B cell (primary cell): Measurements from ENCODE around the gene NRK.

Experiments used
- CTCF ChIP-seq: fragments of 200-600 bp; IDR thresholded peaks from one replicate; pipeline ENCODE4 v1.8.0; 2022; ENCODE audit warnings: antibody characterized with exemption, mild to moderate bottlenecking
- EZH2 ChIP-seq: IDR thresholded peaks from 2 replicates; pipeline ENCODE4 v1.6.1; 2012; ENCODE audit warnings: borderline replicate concordance, low read depth, mild to moderate bottlenecking, moderate library complexity, low read length; ENCODE audit not compliant: insufficient read depth, poor library complexity, severe bottlenecking

DNA sequence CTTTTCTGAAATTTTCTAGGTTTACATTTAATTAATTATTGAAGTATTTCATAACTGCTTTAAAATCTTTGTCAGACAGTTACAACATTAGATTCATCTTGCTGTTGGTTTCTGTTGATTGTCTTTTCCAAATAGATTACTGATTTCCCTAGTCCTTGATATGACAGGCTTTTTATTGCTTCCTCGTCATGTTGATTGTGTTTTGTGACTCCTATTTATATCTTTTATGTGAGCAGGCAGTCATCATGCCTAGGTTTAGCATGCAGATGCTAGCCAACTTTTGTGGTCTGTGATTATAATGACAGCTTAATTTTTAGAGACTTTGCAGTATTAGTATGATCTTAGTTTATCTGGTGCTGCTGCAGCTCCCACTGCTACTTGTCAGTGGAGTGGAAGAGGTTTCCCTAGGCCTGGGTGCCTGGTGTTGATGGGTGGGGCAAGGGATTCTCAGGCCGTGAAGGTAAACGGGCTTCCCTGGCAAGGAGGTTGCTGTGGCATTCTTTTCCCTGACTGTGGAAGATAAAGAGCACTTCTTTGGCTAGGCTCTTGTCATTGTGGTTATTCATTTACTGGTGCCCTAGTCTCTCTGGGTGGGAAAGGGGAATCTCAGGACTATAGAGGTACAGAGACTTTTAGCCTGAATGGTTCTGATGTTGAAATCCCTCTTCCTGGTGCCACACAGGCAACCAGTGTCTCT, 150.5 kb downstream of the NRK start:
- no peak for TF ChIP-seq CTCF
- TF ChIP-seq EZH2: no peak
